Measurements from ENCODE around the gene NANOS2. TPM values are rescaled to one million over a fixed set of nuclear protein-coding genes. Genes with fewer than 3 reads are reported as not detected.

NANOS2 gene
- total RNA-seq, result not detected in 2 replicates

GRCh38 chr19:45913874-45914830 lies at the start of gene NANOS2:
NANOS2 (minus strand) TSS chr19:45914778; CDS start chr19:45914693, 85 bp downstream.
- peak; percentile 69 for DNase-seq
- Mint-ChIP-seq H3K27ac (no peak within 1 kb of the TSS), H3K36me3 (ENCODE audit: low read depth) (no peaks in the 10 kb centered on the region), H3K4me3 (no peak within 1 kb of the TSS), H3K27me3 (peaks cover 13% of the 10 kb centered on the region), H3K9me3 (no peaks in the 10 kb centered on the region), H3K4me1 (peaks cover 17% of the 10 kb centered on the region)
- intact Hi-C loops (cut with micrococcal nuclease), result no loop called here

- Mint-ChIP-seq H3K9me3 (no peaks in the 10 kb centered on the region), H3K27me3 (peaks cover 42% of the 10 kb centered on the region), H3K36me3 (ENCODE audit: low read depth) (no peaks in the 10 kb centered on the region), H3K4me1 (peaks cover 2% of the 10 kb centered on the region), H3K27ac (no peak overlapping the region), H3K4me3 (no peak overlapping the region)
- intact Hi-C loops (cut with micrococcal nuclease), result no loop called here
- no peak for DNase-seq
Observed at GRCh38 chr19:45962021-45962420, 47.4 kb upstream of the NANOS2 start.

GRCh38 chr19:45960595-45961235 lies 46.1 kb upstream of the NANOS2 start:
- intact Hi-C loops (cut with micrococcal nuclease), result no loop called here
- H3K4me3 Mint-ChIP-seq, result no peak overlapping the region
- H3K27ac Mint-ChIP-seq, result no peak overlapping the region
- no peak for DNase-seq
- peaks cover 2% of the 10 kb centered on the region for H3K4me1 Mint-ChIP-seq
- H3K9me3 Mint-ChIP-seq, result no peaks in the 10 kb centered on the region
- peaks cover 37% of the 10 kb centered on the region for H3K27me3 Mint-ChIP-seq
- no peaks in the 10 kb centered on the region for H3K36me3 Mint-ChIP-seq (ENCODE audit: low read depth)

- Mint-ChIP-seq H3K4me3 (no peak overlapping the region), H3K4me1 (peaks cover 8% of the 10 kb centered on the region), H3K27ac (no peak overlapping the region), H3K36me3 (ENCODE audit: low read depth) (no peaks in the 10 kb centered on the region), H3K27me3 (peaks cover 40% of the 10 kb centered on the region), H3K9me3 (no peaks in the 10 kb centered on the region)
- no peak for DNase-seq
- intact Hi-C loops (cut with micrococcal nuclease), result no loop called here
Observed at GRCh38 chr19:45959517-45960025, 45.0 kb upstream of the NANOS2 start.

- intact Hi-C loops (cut with micrococcal nuclease), result no loop called here
- no peaks in the 10 kb centered on the region for H3K9me3 Mint-ChIP-seq
Observed at GRCh38 chr19:45958769-45959516, 44.4 kb upstream of the NANOS2 start.

GRCh38 chr19:45958320-45958719 lies 43.7 kb upstream of the NANOS2 start:
- Mint-ChIP-seq H3K36me3 (ENCODE audit: low read depth) (no peaks in the 10 kb centered on the region), H3K4me3 (no peak overlapping the region), H3K27me3 (peaks cover 41% of the 10 kb centered on the region), H3K9me3 (peaks cover under 1% of the 10 kb centered on the region), H3K27ac (no peak overlapping the region), H3K4me1 (peaks cover 9% of the 10 kb centered on the region)
- no peak for DNase-seq
- intact Hi-C loops (cut with micrococcal nuclease), result no loop called here

More at GRCh38 chr19:45958769-45959516, 44.4 kb upstream of the NANOS2 start:
- Mint-ChIP-seq H3K4me1 (peaks cover 6% of the 10 kb centered on the region), H3K4me3 (no peak overlapping the region), H3K27me3 (peaks cover 39% of the 10 kb centered on the region), H3K27ac (no peak overlapping the region), H3K36me3 (ENCODE audit: low read depth) (no peaks in the 10 kb centered on the region)
- no peak for DNase-seq

GRCh38 chr19:45955905-45956608 lies 41.5 kb upstream of the NANOS2 start:
- H3K4me3 Mint-ChIP-seq, result no peak overlapping the region
- no peak for DNase-seq
- H3K4me1 Mint-ChIP-seq, result peaks cover 16% of the 10 kb centered on the region
- H3K9me3 Mint-ChIP-seq, result peaks cover 4% of the 10 kb centered on the region
- H3K27me3 Mint-ChIP-seq, result peaks cover 31% of the 10 kb centered on the region
- no peak overlapping the region for H3K27ac Mint-ChIP-seq
- intact Hi-C loops (cut with micrococcal nuclease), result no loop called here
- H3K36me3 Mint-ChIP-seq (ENCODE audit: low read depth), result no peaks in the 10 kb centered on the region

- intact Hi-C loops (cut with micrococcal nuclease), result no loop called here
- H3K4me3 Mint-ChIP-seq, result no peak overlapping the region
Observed at GRCh38 chr19:45954156-45954555, 39.6 kb upstream of the NANOS2 start.

GRCh38 chr19:45953676-45954075 lies 39.1 kb upstream of the NANOS2 start:
- Mint-ChIP-seq H3K4me3 (no peak overlapping the region), H3K36me3 (ENCODE audit: low read depth) (no peaks in the 10 kb centered on the region), H3K27me3 (peaks cover 15% of the 10 kb centered on the region), H3K9me3 (peaks cover 4% of the 10 kb centered on the region), H3K27ac (no peak overlapping the region), H3K4me1 (peaks cover 16% of the 10 kb centered on the region)
- no peak for DNase-seq
- intact Hi-C loops (cut with micrococcal nuclease), result no loop called here

More at GRCh38 chr19:45954156-45954555, 39.6 kb upstream of the NANOS2 start:
- Mint-ChIP-seq H3K36me3 (ENCODE audit: low read depth) (no peaks in the 10 kb centered on the region), H3K4me1 (peaks cover 16% of the 10 kb centered on the region), H3K27ac (no peak overlapping the region), H3K9me3 (peaks cover 4% of the 10 kb centered on the region), H3K27me3 (peaks cover 17% of the 10 kb centered on the region)
- DNase-seq, result no peak

- H3K4me1 Mint-ChIP-seq, result peaks cover 16% of the 10 kb centered on the region
- peaks cover 4% of the 10 kb centered on the region for H3K9me3 Mint-ChIP-seq
- H3K27ac Mint-ChIP-seq, result no peak overlapping the region
- peak; percentile 88 for DNase-seq
- intact Hi-C loops (cut with micrococcal nuclease), result no loop called here
- no peaks in the 10 kb centered on the region for H3K36me3 Mint-ChIP-seq (ENCODE audit: low read depth)
- peaks cover 11% of the 10 kb centered on the region for H3K27me3 Mint-ChIP-seq
- H3K4me3 Mint-ChIP-seq, result peak overlapping the region; percentile 80
Observed at GRCh38 chr19:45952686-45953505, 38.3 kb upstream of the NANOS2 start.

GRCh38 chr19:45952341-45952685 lies 37.7 kb upstream of the NANOS2 start:
- Mint-ChIP-seq H3K27me3 (peaks cover 11% of the 10 kb centered on the region), H3K9me3 (peaks cover 4% of the 10 kb centered on the region), H3K4me3 (no peak overlapping the region), H3K4me1 (peaks cover 16% of the 10 kb centered on the region), H3K27ac (no peak overlapping the region), H3K36me3 (ENCODE audit: low read depth) (no peaks in the 10 kb centered on the region)
- intact Hi-C loops (cut with micrococcal nuclease), result no loop called here
- DNase-seq, result no peak

- H3K9me3 Mint-ChIP-seq, result no peaks in the 10 kb centered on the region
- H3K4me3 Mint-ChIP-seq, result no peak overlapping the region
- intact Hi-C loops (cut with micrococcal nuclease), result no loop called here
- H3K4me1 Mint-ChIP-seq, result peaks cover 3% of the 10 kb centered on the region
- H3K27ac Mint-ChIP-seq, result no peak overlapping the region
- H3K36me3 Mint-ChIP-seq (ENCODE audit: low read depth), result no peaks in the 10 kb centered on the region
- H3K27me3 Mint-ChIP-seq, result peaks cover 15% of the 10 kb centered on the region
- DNase-seq, result no peak
Observed at GRCh38 chr19:45947926-45948325, 33.3 kb upstream of the NANOS2 start.

- no peak overlapping the region for H3K27ac Mint-ChIP-seq
- no peak overlapping the region for H3K4me3 Mint-ChIP-seq
- intact Hi-C loops (cut with micrococcal nuclease), result no loop called here
- H3K9me3 Mint-ChIP-seq, result peaks cover 3% of the 10 kb centered on the region
- no peaks in the 10 kb centered on the region for H3K4me1 Mint-ChIP-seq
- H3K27me3 Mint-ChIP-seq, result peaks cover 34% of the 10 kb centered on the region
- no peak for DNase-seq
- no peaks in the 10 kb centered on the region for H3K36me3 Mint-ChIP-seq (ENCODE audit: low read depth)
Observed at GRCh38 chr19:45940515-45940805, 25.9 kb upstream of the NANOS2 start.
